Caco-2 (cell line): ENCODE measurements around the gene AGPAT3. TPM values are rescaled to one million over a fixed set of nuclear protein-coding genes. Genes with fewer than 3 reads are reported as not detected.

Experiments used
- BruUV-seq: library from RNA; stranded (reverse); fragments of 400-500 nt; replicated peaks from 2 replicates; lab custom pipeline; 2021; lab: Mats Ljungman, UMichigan
- CTCF ChIA-PET: fragments of 300-600 bp; sonication (Branson Sonifier 250); formaldehyde crosslinking; loops from one replicate; lab custom pipeline; 2022; ENCODE audit warnings: antibody characterized with exemption; lab: Charles Lee
- POLR2A ChIA-PET: fragments of 300-600 bp; sonication (Branson Sonifier 250); formaldehyde crosslinking; loops from one replicate; lab custom pipeline; 2022; ENCODE audit warnings: antibody characterized with exemption; lab: Charles Lee
- DNase-seq, 2 experiments: peaks; one replicate each; pipeline versions ENCODE4 v3.0.0 to v3.0.0-alpha.2; 2020 to 2022
- H3K27me3 ChIP-seq: replicated peaks from 2 replicates; pipeline ENCODE4 v1.6.0; 2011; ENCODE audit warnings: low read length; ENCODE audit not compliant: control insufficient read depth, insufficient read depth
- H3K36me3 ChIP-seq: 2 replicates; pipeline ENCODE4 v1.5.1; 2011; ENCODE audit warnings: low read length; ENCODE audit not compliant: control insufficient read depth, insufficient read depth
- H3K4me1 ChIP-seq: fragments of 250-450 bp; sonication (Bioruptor Pico); 2 replicates; pipeline ENCODE4 v1.5.1; 2020; ENCODE audit warnings: mild to moderate bottlenecking
- H3K4me3 ChIP-seq: 2 replicates; pipeline ENCODE4 v1.5.1; 2011; ENCODE audit warnings: low read depth, mild to moderate bottlenecking, control low read depth, low read length
- H3K9me3 ChIP-seq: fragments of 250-450 bp; sonication (Bioruptor Pico); 2 replicates; pipeline ENCODE4 v1.5.1; 2020; ENCODE audit warnings: mild to moderate bottlenecking, moderate library complexity
- H3K27ac Mint-ChIP-seq: one replicate; pipeline ENCODE4 v1.8.0; 2022; ENCODE audit warnings: mixed read lengths; ENCODE audit not compliant: unreplicated experiment
- H3K27me3 Mint-ChIP-seq: one replicate; pipeline ENCODE4 v1.8.0; 2022; ENCODE audit warnings: mixed read lengths; ENCODE audit not compliant: insufficient read depth, unreplicated experiment
- H3K36me3 Mint-ChIP-seq: one replicate; pipeline ENCODE4 v1.8.0; 2022; ENCODE audit warnings: mild to moderate bottlenecking, mixed read lengths; ENCODE audit not compliant: insufficient read depth, unreplicated experiment
- H3K4me1 Mint-ChIP-seq: one replicate; pipeline ENCODE4 v1.8.0; 2022; ENCODE audit warnings: low read depth, mixed read lengths; ENCODE audit not compliant: unreplicated experiment
- H3K4me3 Mint-ChIP-seq: one replicate; pipeline ENCODE4 v1.8.0; 2022; ENCODE audit warnings: mild to moderate bottlenecking, moderate library complexity, mixed read lengths; ENCODE audit not compliant: unreplicated experiment
- H3K9me3 Mint-ChIP-seq: one replicate; pipeline ENCODE4 v1.8.0; 2022; ENCODE audit warnings: mixed read lengths; ENCODE audit not compliant: unreplicated experiment
- intact Hi-C: fragments of 100-400 bp; cut with micrococcal nuclease; formaldehyde crosslinking; loops from one replicate; pipeline ENCODE4 v1.10.0; 2022; ENCODE audit not compliant: unreplicated experiment
- total RNA-seq: library from RNA; stranded (reverse); gene quantifications from 2 replicates; pipeline ENCODE4 v1.2.3, GENCODE V29; 2022
- TF ChIP-seq, protein P1 (sequence below), 2 experiments: fragments of 200-600 bp in 1 of 2; IDR thresholded peaks; 1 replicate in 1 of 2; 2 replicates in 1 of 2; pipeline versions ENCODE4 v1.5.1 to v1.8.0; 2011 to 2022; ENCODE audit warnings: antibody characterized with exemption in 1 of 2, control low read depth in 1 of 2, inconsistent platforms in 1 of 2, low read depth in 1 of 2, low read length in 1 of 2, mild to moderate bottlenecking in 1 of 2, moderate library complexity in 1 of 2; ENCODE audit not compliant: insufficient read depth in 1 of 2, severe bottlenecking in 1 of 2, unreplicated experiment in 1 of 2

Gene AGPAT3
- total RNA-seq, 1 experiment from 2014 or later, result 61.8 TPM

DNA sequence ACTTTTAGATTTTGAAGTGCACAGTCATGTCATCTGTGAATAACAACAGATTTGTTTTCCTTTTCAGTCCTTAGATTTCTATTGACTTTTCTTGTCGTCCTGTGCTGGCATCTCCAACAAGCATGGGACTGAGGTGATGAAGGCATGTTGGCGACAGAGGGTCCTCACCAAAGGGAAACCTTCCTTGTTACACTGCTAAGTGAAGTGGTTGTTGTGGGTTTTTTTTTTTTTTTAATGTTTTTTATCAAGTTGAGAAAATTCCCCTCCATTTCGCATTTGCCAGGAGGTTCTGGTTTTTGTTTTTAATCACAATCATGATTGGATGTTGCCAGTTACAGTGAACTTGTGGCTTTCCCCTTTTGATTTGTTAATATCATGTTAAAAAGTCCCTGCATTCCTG lies 24.0 kb downstream of the AGPAT3 start:
- Mint-ChIP-seq H3K4me3 (no peak overlapping the region), H3K27ac (no peak overlapping the region), H3K27me3 (no peaks in the 10 kb centered on the region), H3K4me1 (peaks cover 7% of the 10 kb centered on the region), H3K36me3 (peaks cover 18% of the 10 kb centered on the region), H3K9me3 (no peaks in the 10 kb centered on the region)
- Histone ChIP-seq H3K9me3 (no peaks in the 10 kb centered on the region), H3K4me1 (peaks cover 10% of the 10 kb centered on the region), H3K4me3 (no peak overlapping the region), H3K27me3 (no peaks in the 10 kb centered on the region), H3K36me3 (no peaks in the 10 kb centered on the region)
- TF ChIP-seq, protein P1, sequence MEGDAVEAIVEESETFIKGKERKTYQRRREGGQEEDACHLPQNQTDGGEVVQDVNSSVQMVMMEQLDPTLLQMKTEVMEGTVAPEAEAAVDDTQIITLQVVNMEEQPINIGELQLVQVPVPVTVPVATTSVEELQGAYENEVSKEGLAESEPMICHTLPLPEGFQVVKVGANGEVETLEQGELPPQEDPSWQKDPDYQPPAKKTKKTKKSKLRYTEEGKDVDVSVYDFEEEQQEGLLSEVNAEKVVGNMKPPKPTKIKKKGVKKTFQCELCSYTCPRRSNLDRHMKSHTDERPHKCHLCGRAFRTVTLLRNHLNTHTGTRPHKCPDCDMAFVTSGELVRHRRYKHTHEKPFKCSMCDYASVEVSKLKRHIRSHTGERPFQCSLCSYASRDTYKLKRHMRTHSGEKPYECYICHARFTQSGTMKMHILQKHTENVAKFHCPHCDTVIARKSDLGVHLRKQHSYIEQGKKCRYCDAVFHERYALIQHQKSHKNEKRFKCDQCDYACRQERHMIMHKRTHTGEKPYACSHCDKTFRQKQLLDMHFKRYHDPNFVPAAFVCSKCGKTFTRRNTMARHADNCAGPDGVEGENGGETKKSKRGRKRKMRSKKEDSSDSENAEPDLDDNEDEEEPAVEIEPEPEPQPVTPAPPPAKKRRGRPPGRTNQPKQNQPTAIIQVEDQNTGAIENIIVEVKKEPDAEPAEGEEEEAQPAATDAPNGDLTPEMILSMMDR (IDR thresholded peaks at IDR 0.05; ENCODE audit: insufficient read depth in 1 of 2, low read depth in 1 of 2, low read length in 1 of 2, severe bottlenecking in 1 of 2, unreplicated experiment in 1 of 2), result no peak
- BruUV-seq, result no TSS peak
- POLR2A ChIA-PET, result no interaction called here
- intact Hi-C loops, result no loop called here
- CTCF ChIA-PET, result no interaction called here
- DNase-seq, result no peak

DNA sequence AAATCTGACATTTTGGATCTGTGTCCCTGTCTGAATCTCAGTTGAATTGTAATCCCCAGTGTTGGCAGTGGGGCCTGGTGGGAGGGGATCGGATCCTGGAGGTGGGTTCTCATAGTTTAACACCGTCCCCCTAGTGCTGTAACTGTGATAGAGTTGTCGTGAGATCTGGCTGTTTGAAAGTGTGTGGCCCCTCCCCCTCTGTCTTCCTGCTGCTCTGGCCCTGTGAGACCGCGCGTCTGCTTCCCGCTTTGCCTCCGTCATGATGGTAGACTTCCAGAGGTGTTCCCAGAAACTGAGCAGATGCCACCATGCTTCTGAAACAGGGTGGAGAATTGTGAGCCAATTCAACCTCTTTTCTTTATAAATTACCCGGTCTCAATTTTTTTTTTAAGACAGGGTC lies 25.0 kb downstream of the AGPAT3 start:
- Histone ChIP-seq H3K36me3 (no peaks in the 10 kb centered on the region), H3K9me3 (no peaks in the 10 kb centered on the region), H3K4me1 (peaks cover under 1% of the 10 kb centered on the region), H3K4me3 (no peak overlapping the region), H3K27me3 (no peaks in the 10 kb centered on the region)
- DNase-seq, result no peak
- POLR2A ChIA-PET, result no interaction called here
- Mint-ChIP-seq H3K27me3 (no peaks in the 10 kb centered on the region), H3K4me3 (no peak overlapping the region), H3K4me1 (peaks cover 14% of the 10 kb centered on the region), H3K9me3 (no peaks in the 10 kb centered on the region), H3K36me3 (peaks cover 13% of the 10 kb centered on the region), H3K27ac (no peak overlapping the region)
- TF ChIP-seq, protein P1 (IDR thresholded peaks at IDR 0.05; ENCODE audit: insufficient read depth in 1 of 2, low read depth in 1 of 2, low read length in 1 of 2, severe bottlenecking in 1 of 2, unreplicated experiment in 1 of 2), result no peak
- CTCF ChIA-PET, result no interaction called here
- intact Hi-C loops, result no loop called here
- BruUV-seq, result no TSS peak

DNA sequence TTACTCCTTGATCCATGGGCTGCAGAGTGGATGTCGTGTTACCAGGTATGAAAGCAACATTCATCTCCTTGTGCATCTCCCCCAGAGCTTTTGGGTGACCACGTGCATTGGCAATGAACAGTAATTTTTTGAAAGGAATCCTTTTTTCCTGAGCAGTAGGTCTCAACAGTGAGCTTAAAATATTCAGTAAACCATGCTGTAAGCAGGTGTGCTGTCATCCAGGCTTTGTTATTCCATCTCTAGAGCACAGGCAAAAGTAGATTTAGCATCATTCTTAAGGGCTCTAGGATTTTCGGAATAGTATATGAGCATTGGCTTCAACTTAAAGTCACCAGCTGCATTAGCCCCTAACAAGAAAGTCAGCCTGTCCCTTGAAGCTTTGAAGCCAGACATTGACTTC lies 27.3 kb downstream of the AGPAT3 start:
- Mint-ChIP-seq H3K27ac (no peak overlapping the region), H3K36me3 (peaks cover 8% of the 10 kb centered on the region), H3K9me3 (no peaks in the 10 kb centered on the region), H3K4me1 (peaks cover 14% of the 10 kb centered on the region), H3K27me3 (no peaks in the 10 kb centered on the region), H3K4me3 (no peak overlapping the region)
- Histone ChIP-seq H3K4me3 (no peak overlapping the region), H3K9me3 (no peaks in the 10 kb centered on the region), H3K36me3 (no peaks in the 10 kb centered on the region), H3K27me3 (no peaks in the 10 kb centered on the region), H3K4me1 (peaks cover 4% of the 10 kb centered on the region)
- BruUV-seq, result no TSS peak
- DNase-seq, result no peak
- CTCF ChIA-PET, result no interaction called here
- intact Hi-C loops, result no loop called here
- POLR2A ChIA-PET, result no interaction called here
- TF ChIP-seq, protein P1 (IDR thresholded peaks at IDR 0.05; ENCODE audit: insufficient read depth in 1 of 2, low read depth in 1 of 2, low read length in 1 of 2, severe bottlenecking in 1 of 2, unreplicated experiment in 1 of 2), result no peak
